PC-3 (cell line): ENCODE results near the gene COX6B1.

ENCODE experiments used
- CTCF ChIP-seq: fragments of 300-600 bp; sonication (generic); conservative IDR thresholded peaks from 2 replicates; pipeline ENCODE4 v1.5.1; 2017; ENCODE audit warnings: antibody characterized with exemption, low read depth, mild to moderate bottlenecking, low read length
- EZH2phosphoT487 ChIP-seq: fragments of 300-600 bp; sonication (generic); IDR thresholded peaks from 2 replicates; pipeline ENCODE4 v1.6.1; 2018; ENCODE audit warnings: mild to moderate bottlenecking, antibody characterized with exemption, low read length, borderline replicate concordance

- no peak for TF ChIP-seq EZH2phosphoT487
- TF ChIP-seq CTCF, result no peak
Observed at GRCh38 chr19:35607661-35608060, 40.5 kb upstream of the COX6B1 start.
